ENCODE results near the gene PRAC1.

The PRAC1 gene

GRCh38 chr17:48752399-48753288, 30.3 kb upstream of the PRAC1 start:
- TF ChIP-seq, protein P1, sequence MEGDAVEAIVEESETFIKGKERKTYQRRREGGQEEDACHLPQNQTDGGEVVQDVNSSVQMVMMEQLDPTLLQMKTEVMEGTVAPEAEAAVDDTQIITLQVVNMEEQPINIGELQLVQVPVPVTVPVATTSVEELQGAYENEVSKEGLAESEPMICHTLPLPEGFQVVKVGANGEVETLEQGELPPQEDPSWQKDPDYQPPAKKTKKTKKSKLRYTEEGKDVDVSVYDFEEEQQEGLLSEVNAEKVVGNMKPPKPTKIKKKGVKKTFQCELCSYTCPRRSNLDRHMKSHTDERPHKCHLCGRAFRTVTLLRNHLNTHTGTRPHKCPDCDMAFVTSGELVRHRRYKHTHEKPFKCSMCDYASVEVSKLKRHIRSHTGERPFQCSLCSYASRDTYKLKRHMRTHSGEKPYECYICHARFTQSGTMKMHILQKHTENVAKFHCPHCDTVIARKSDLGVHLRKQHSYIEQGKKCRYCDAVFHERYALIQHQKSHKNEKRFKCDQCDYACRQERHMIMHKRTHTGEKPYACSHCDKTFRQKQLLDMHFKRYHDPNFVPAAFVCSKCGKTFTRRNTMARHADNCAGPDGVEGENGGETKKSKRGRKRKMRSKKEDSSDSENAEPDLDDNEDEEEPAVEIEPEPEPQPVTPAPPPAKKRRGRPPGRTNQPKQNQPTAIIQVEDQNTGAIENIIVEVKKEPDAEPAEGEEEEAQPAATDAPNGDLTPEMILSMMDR (IDR thresholded peaks at IDR 0.05; ENCODE audit: low read depth, low read length): no peak

DNA sequence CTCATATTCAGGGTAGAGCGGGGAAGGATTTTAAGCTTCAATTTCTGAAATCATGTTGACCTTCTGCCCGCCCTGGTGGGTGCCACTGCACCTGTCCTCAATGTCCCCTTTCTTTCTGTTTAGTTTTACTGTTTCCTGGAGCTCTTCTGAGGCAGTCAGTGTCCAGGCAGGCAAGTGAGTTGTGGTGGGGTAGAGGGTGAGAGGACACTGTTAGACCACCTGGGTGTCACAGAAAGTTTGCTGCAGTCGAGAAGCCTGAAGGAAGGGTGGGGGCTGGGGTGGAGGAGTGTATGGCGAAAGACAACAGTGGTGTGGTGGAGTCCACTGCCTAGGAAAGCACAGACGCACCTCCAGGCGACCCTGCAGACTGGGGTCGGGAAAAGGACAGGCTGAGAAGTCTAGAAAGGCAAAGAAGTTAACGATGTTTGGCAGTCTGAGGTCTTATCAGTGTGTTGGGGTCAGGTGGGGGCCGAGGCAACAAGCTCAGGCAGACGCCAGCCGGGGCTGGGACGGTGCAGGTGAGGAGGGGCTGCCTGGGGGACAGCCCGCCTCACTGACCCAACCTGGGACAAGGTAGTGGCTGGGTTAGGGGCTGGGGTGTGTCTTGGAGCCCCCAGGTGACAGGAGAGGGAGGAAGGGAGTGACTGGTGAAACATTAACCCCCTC, 29.5 kb upstream of the PRAC1 start:
- no peak overlapping the region for H3K4me3 ChIP-seq (ENCODE audit: low read depth, low read length)
- DNase-seq (ENCODE audit: low read depth, low spot score): no peak
- TF ChIP-seq, protein P1 (IDR thresholded peaks at IDR 0.05; ENCODE audit: low read depth, low read length): no peak
- in situ Hi-C loops (cut with HindIII; ENCODE audit: low sequenced_read_pairs): no loop called here

More at GRCh38 chr17:48752399-48753288, 30.3 kb upstream of the PRAC1 start:
- H3K4me3 ChIP-seq (ENCODE audit: low read depth, low read length): no peak overlapping the region
- DNase-seq (ENCODE audit: low read depth, low spot score): no peak
- in situ Hi-C loops (cut with HindIII; ENCODE audit: low sequenced_read_pairs): no loop called here

DNA sequence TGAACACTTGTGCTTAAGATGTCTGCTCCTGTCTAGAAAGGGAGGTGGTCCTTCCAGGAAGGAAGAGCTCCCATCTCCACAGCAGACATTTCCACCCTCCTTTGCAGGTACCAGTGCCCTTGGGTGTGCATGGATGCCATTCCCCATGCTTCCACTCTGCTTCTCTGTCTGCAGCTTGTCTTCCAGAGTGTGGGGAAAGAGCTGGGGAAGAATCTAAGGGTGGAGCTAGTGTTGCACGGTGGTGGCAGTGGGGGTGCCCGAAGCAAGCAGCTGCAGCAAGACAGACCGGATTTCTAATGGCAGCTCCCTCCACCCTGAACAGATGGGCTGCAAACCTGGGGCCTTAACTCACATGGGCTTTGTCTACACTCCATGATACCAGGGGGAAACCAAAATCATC, 28.9 kb upstream of the PRAC1 start:
- in situ Hi-C loops (cut with HindIII; ENCODE audit: low sequenced_read_pairs): no loop called here
- TF ChIP-seq, protein P1 (IDR thresholded peaks at IDR 0.05; ENCODE audit: low read depth, low read length): no peak
- no peak for DNase-seq (ENCODE audit: low read depth, low spot score)
- H3K4me3 ChIP-seq (ENCODE audit: low read depth, low read length): no peak overlapping the region

- H3K4me3 ChIP-seq (ENCODE audit: low read depth, low read length): no peak overlapping the region
- TF ChIP-seq, protein P1 (IDR thresholded peaks at IDR 0.05; ENCODE audit: low read depth, low read length): no peak
- in situ Hi-C loops (cut with HindIII; ENCODE audit: low sequenced_read_pairs): no loop called here
- no peak for DNase-seq (ENCODE audit: low read depth, low spot score)
These were observed 27.6 kb upstream of the PRAC1 start for GRCh38 chr17:48749621-48750553.

DNA sequence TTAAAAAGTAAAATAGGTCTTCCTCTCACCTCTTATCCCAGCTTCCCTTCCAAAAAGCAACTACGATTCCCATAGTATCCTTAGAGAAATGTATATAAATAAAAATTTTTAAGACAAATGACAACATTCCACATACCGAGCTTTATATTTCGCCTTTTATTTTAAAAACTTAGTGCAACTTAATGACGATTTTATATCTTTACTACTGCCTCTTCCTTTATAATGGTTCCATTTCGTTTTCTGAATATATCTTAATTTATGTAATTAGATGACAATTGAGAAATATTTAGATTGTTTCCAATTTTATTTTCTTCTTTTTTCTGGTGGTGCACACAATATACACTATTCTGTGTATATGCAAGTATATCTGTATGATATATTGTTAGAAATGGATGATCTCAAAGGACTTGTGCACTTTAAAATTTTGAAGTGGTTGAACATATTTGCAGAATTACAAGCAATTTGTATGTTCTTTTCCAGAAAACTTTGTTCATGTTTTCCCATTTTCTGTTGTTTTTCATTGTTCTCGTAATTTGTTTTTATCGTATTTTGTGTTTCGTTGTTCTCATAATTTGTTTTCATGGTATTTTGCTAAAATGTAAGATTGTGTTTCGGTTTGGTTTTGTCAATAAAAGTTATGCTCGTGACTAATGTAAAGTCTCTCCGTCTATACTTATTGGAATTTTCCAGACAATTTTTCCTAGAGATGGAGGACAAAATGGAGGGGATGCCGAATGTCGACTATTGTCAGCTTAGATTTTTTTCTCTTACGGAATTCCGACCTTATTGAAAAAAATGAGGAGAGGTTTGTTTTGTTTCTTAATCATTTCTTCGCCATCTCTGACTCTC, 26.6 kb upstream of the PRAC1 start:
- in situ Hi-C loops (cut with HindIII; ENCODE audit: low sequenced_read_pairs): no loop called here
- TF ChIP-seq, protein P1 (IDR thresholded peaks at IDR 0.05; ENCODE audit: low read depth, low read length): no peak
- no peak overlapping the region for H3K4me3 ChIP-seq (ENCODE audit: low read depth, low read length)
- DNase-seq (ENCODE audit: low read depth, low spot score): peak; percentile 35

Data from astrocyte of the spinal cord (primary cell).